Measurements from ENCODE around the gene PSMD7. TPM values are rescaled to one million over a fixed set of nuclear protein-coding genes. Genes with fewer than 3 reads are reported as not detected.

The PSMD7 gene
- total RNA-seq, 3 donors from 2014 or later = 66.3 to 96.7 (median 83.7) TPM

GRCh38 chr16:74275711-74276110 is 20.9 kb upstream of the PSMD7 start:
- no peak for DNase-seq
- intact Hi-C loops (cut with DNase I, micrococcal nuclease) = no loop called here
- ATAC-seq = no peak
- TF ChIP-seq CTCF (IDR thresholded peaks at IDR 0.05) = no peak
- Histone ChIP-seq H3K36me3 (ENCODE audit: low read depth) (no peaks in the 10 kb centered on the region), H3K4me3 (no peak overlapping the region), H3K4me1 (ENCODE audit: low read depth) (no peaks in the 10 kb centered on the region), H3K9me3 (no peaks in the 10 kb centered on the region)

GRCh38 chr16:74277974-74278373 is 18.6 kb upstream of the PSMD7 start:
- intact Hi-C loops (cut with DNase I, micrococcal nuclease) = no loop called here
- ATAC-seq (no peak), DNase-seq (no peak)

GRCh38 chr16:74279266-74279665 is 17.3 kb upstream of the PSMD7 start:
- no peak for TF ChIP-seq CTCF (IDR thresholded peaks at IDR 0.05)
- no peak overlapping the region for H3K4me3 ChIP-seq
- intact Hi-C loops (cut with DNase I, micrococcal nuclease) = no loop called here
- no peaks in the 10 kb centered on the region for H3K36me3 ChIP-seq (ENCODE audit: low read depth)
- ATAC-seq (no peak), DNase-seq (no peak)
- no peaks in the 10 kb centered on the region for H3K4me1 ChIP-seq (ENCODE audit: low read depth)
- no peaks in the 10 kb centered on the region for H3K9me3 ChIP-seq

More at GRCh38 chr16:74277974-74278373, 18.6 kb upstream of the PSMD7 start:
- H3K36me3 ChIP-seq (ENCODE audit: low read depth) = no peaks in the 10 kb centered on the region
- H3K4me1 ChIP-seq (ENCODE audit: low read depth) = no peaks in the 10 kb centered on the region
- H3K9me3 ChIP-seq = no peaks in the 10 kb centered on the region
- no peak for TF ChIP-seq CTCF (IDR thresholded peaks at IDR 0.05)
- H3K4me3 ChIP-seq = no peak overlapping the region

GRCh38 chr16:74279805-74280204 is 16.8 kb upstream of the PSMD7 start:
- H3K4me1 ChIP-seq (ENCODE audit: low read depth) = no peaks in the 10 kb centered on the region
- no peak for ATAC-seq
- intact Hi-C loops (cut with DNase I, micrococcal nuclease) = no loop called here
- no peak for TF ChIP-seq CTCF (IDR thresholded peaks at IDR 0.05)
- H3K36me3 ChIP-seq (ENCODE audit: low read depth) = no peaks in the 10 kb centered on the region
- DNase-seq = no peak
- no peaks in the 10 kb centered on the region for H3K9me3 ChIP-seq
- no peak overlapping the region for H3K4me3 ChIP-seq

GRCh38 chr16:74280448-74280847 is 16.2 kb upstream of the PSMD7 start:
- ATAC-seq (no peak), DNase-seq (no peak)
- Histone ChIP-seq H3K4me3 (no peak overlapping the region), H3K36me3 (ENCODE audit: low read depth) (no peaks in the 10 kb centered on the region), H3K4me1 (ENCODE audit: low read depth) (no peaks in the 10 kb centered on the region), H3K9me3 (no peaks in the 10 kb centered on the region)
- intact Hi-C loops (cut with DNase I, micrococcal nuclease) = no loop called here
- no peak for TF ChIP-seq CTCF (IDR thresholded peaks at IDR 0.05)

GRCh38 chr16:74281300-74281699 is 15.3 kb upstream of the PSMD7 start:
- ATAC-seq (peak; percentile 24), DNase-seq (no peak)
- Histone ChIP-seq H3K36me3 (ENCODE audit: low read depth) (no peaks in the 10 kb centered on the region), H3K4me3 (no peak overlapping the region), H3K4me1 (ENCODE audit: low read depth) (no peaks in the 10 kb centered on the region), H3K9me3 (no peaks in the 10 kb centered on the region)
- no peak for TF ChIP-seq CTCF (IDR thresholded peaks at IDR 0.05)
- intact Hi-C loops (cut with DNase I, micrococcal nuclease) = no loop called here

All from mucosa of descending colon (tissue), 3 donors.